Tibial nerve (tissue), 3 donors: ENCODE results near the gene AASDHPPT.

Experiments
- CTCF ChIP-seq, 5 experiments: fragments of 200-600 bp in 3 of 5; fragments of 450-650 bp in 2 of 5; sonication (generic) in 3 of 5; IDR thresholded peaks; one replicate each; pipeline ENCODE4 v1.5.1; 2016 to 2019; ENCODE audit warnings: antibody characterized with exemption in 5 of 5, mild to moderate bottlenecking in 3 of 5, moderate library complexity in 2 of 5
- POLR2A ChIP-seq, 2 donors: fragments of 450-650 bp; IDR thresholded peaks; one replicate each; pipeline ENCODE4 v1.6.1; 2017; ENCODE audit warnings: antibody characterized with exemption in 2 of 2, mild to moderate bottlenecking in 2 of 2, moderate library complexity in 2 of 2

GRCh38 chr11:106128740-106129139 lies 51.3 kb downstream of the AASDHPPT start:
- TF ChIP-seq CTCF (IDR thresholded peaks at IDR 0.05) (no peak), POLR2A (IDR thresholded peaks at IDR 0.05) (no peak)
